H1 (cell line): Measurements from ENCODE around the gene GLIPR2. TPM values are rescaled to one million over a fixed set of nuclear protein-coding genes. Genes with fewer than 3 reads are reported as not detected.

Experiments used
- CTCF ChIA-PET: fragments of 300-600 bp; sonication (Branson Sonifier 250); formaldehyde crosslinking; loops from one replicate; lab custom pipeline; 2021; ENCODE audit not compliant: partially characterized antibody; lab: Charles Lee
- POLR2A ChIA-PET: fragments of 300-600 bp; sonication (Branson Sonifier 250); formaldehyde crosslinking; loops from one replicate; lab custom pipeline; 2021; ENCODE audit warnings: inconsistent platforms; ENCODE audit not compliant: partially characterized antibody; lab: Charles Lee
- DNase-seq, 2 experiments: peaks; one replicate each; pipeline versions ENCODE4 v3.0.0 to v3.0.0-alpha.2; 2010 to 2022; ENCODE audit warnings: low spot score in 2 of 2, low read depth in 1 of 2, mixed read lengths in 1 of 2
- FAIRE-seq: peaks from 2 replicates; lab custom pipeline; 2011; peaks lifted over from hg19 to GRCh38; lab: Jason Lieb, UNC
- H2AFZ ChIP-seq: 2 replicates; pipeline ENCODE4 v1.8.1; 2012; ENCODE audit warnings: low read length, inconsistent platforms
- H2AK5ac ChIP-seq: 2 replicates; pipeline ENCODE4 v1.6.1; 2013; ENCODE audit warnings: low read depth, low read length
- H2BK120ac ChIP-seq: replicated peaks from 2 replicates; pipeline ENCODE3; 2013; ENCODE audit warnings: low read depth, low read length, inconsistent platforms
- H2BK12ac ChIP-seq: 2 replicates; pipeline ENCODE4 v1.6.1; 2013; ENCODE audit warnings: low read depth, low read length
- H2BK15ac ChIP-seq: 2 replicates; pipeline ENCODE4 v1.6.1; 2013; ENCODE audit warnings: low read length
- H2BK20ac ChIP-seq: 2 replicates; pipeline ENCODE4 v1.6.1; 2013; ENCODE audit warnings: low read length
- H2BK5ac ChIP-seq: 2 replicates; pipeline ENCODE4 v1.6.1; 2013; ENCODE audit warnings: low read depth, low read length
- H3K14ac ChIP-seq: 2 replicates; pipeline ENCODE4 v1.6.1; 2013; ENCODE audit warnings: inconsistent platforms; ENCODE audit not compliant: insufficient read length
- H3K18ac ChIP-seq: 2 replicates; pipeline ENCODE4 v1.6.1; 2013; ENCODE audit warnings: low read length; ENCODE audit errors: extremely low read depth
- H3K23ac ChIP-seq: 2 replicates; pipeline ENCODE4 v1.6.1; 2013; ENCODE audit warnings: inconsistent platforms; ENCODE audit not compliant: insufficient read length
- H3K23me2 ChIP-seq: 2 replicates; pipeline ENCODE4 v1.6.1; 2013; ENCODE audit warnings: low read depth, low read length
- H3K27ac ChIP-seq: 2 replicates; pipeline ENCODE4 v1.6.1; 2011; ENCODE audit warnings: low read depth, low read length, inconsistent platforms
- H3K27me3 ChIP-seq, 4 experiments: replicated peaks in 1 of 4; 1 replicate in 1 of 4; 2 replicates in 3 of 4; pipeline versions ENCODE4 v1.6.1 to v1.8.1; 2011 to 2013; ENCODE audit warnings: low read length in 3 of 4, mild to moderate bottlenecking in 3 of 4, inconsistent platforms in 2 of 4, mixed read lengths in 2 of 4, moderate library complexity in 1 of 4; ENCODE audit not compliant: control insufficient read depth in 3 of 4, insufficient read depth in 3 of 4; ENCODE audit errors: extremely low read depth in 1 of 4
- H3K36me3 ChIP-seq, 4 experiments: 2 replicates each; pipeline versions ENCODE4 v1.6.1 to v1.8.1; 2011 to 2013; ENCODE audit warnings: mild to moderate bottlenecking in 4 of 4, low read length in 3 of 4, moderate library complexity in 2 of 4, control low read depth in 1 of 4, inconsistent platforms in 1 of 4; ENCODE audit not compliant: insufficient read depth in 4 of 4, control insufficient read depth in 2 of 4
- H3K4ac ChIP-seq: replicated peaks from 2 replicates; pipeline ENCODE3; 2013; ENCODE audit warnings: low read length, low read depth, mixed read lengths, inconsistent platforms; ENCODE audit not compliant: insufficient read length
- H3K4me1 ChIP-seq, 4 experiments: replicated peaks in 1 of 4; 1 replicate in 1 of 4; 2 replicates in 3 of 4; pipeline versions ENCODE4 v1.6.1 to v1.8.1; 2011 to 2013; ENCODE audit warnings: low read length in 3 of 4, inconsistent platforms in 2 of 4, mixed read lengths in 1 of 4; ENCODE audit not compliant: insufficient read depth in 4 of 4, control insufficient read depth in 3 of 4
- H3K4me2 ChIP-seq, 2 experiments: 2 replicates each; pipeline versions ENCODE4 v1.6.1 to v1.8.1; 2011 to 2013; ENCODE audit warnings: low read depth in 2 of 2, low read length in 2 of 2, control low read depth in 1 of 2, inconsistent platforms in 1 of 2, mild to moderate bottlenecking in 1 of 2; ENCODE audit not compliant: insufficient read depth in 1 of 2
- H3K4me3 ChIP-seq, 4 experiments: fragments of 200-600, 300-600 bp in 1 of 4; sonication (generic), shearing (Covaris generic), sonication (Bioruptor Twin) in 1 of 4; 2 replicates each; pipeline versions ENCODE4 v1.5.1 to v1.8.1; 2011 to 2016; ENCODE audit warnings: low read length in 4 of 4, low read depth in 3 of 4, control low read depth in 2 of 4, inconsistent platforms in 2 of 4, mild to moderate bottlenecking in 2 of 4, mixed read lengths in 1 of 4, moderate library complexity in 1 of 4; ENCODE audit not compliant: insufficient read depth in 2 of 4; ENCODE audit errors: extremely low read depth in 1 of 4
- H3K56ac ChIP-seq: replicated peaks from 2 replicates; pipeline ENCODE3; 2013; ENCODE audit warnings: low read depth, mild to moderate bottlenecking, mixed read lengths, low read length, inconsistent platforms; ENCODE audit not compliant: insufficient read length
- H3K79me1 ChIP-seq: 2 replicates; pipeline ENCODE4 v1.6.1; 2013; ENCODE audit warnings: low read depth, low read length, control low read depth
- H3K79me2 ChIP-seq, 2 experiments: 2 replicates each; pipeline versions ENCODE4 v1.6.1 to v1.8.1; 2012 to 2013; ENCODE audit warnings: low read length in 2 of 2, mild to moderate bottlenecking in 2 of 2, inconsistent platforms in 1 of 2; ENCODE audit not compliant: insufficient read depth in 2 of 2, control insufficient read depth in 1 of 2
- H3K9ac ChIP-seq, 4 experiments: replicated peaks in 1 of 4; 1 replicate in 1 of 4; 2 replicates in 3 of 4; pipeline versions ENCODE4 v1.6.1 to v1.8.1; 2011 to 2013; ENCODE audit warnings: low read depth in 3 of 4, low read length in 3 of 4, control low read depth in 2 of 4, mild to moderate bottlenecking in 2 of 4, moderate library complexity in 2 of 4, inconsistent platforms in 1 of 4; ENCODE audit errors: extremely low read depth in 1 of 4
- H3K9me3 ChIP-seq, 2 experiments: 2 replicates each; pipeline versions ENCODE4 v1.6.1 to v1.8.1; 2012 to 2013; ENCODE audit warnings: mild to moderate bottlenecking in 2 of 2, moderate library complexity in 2 of 2, control low read depth in 1 of 2, inconsistent platforms in 1 of 2, low read depth in 1 of 2, low read length in 1 of 2, mixed read lengths in 1 of 2; ENCODE audit not compliant: insufficient read depth in 2 of 2
- H4K20me1 ChIP-seq, 2 experiments: replicated peaks in 1 of 2; 2 replicates each; pipeline versions ENCODE3 to v1.8.1; 2011 to 2013; ENCODE audit warnings: inconsistent platforms in 2 of 2, low read length in 2 of 2, mild to moderate bottlenecking in 1 of 2; ENCODE audit not compliant: insufficient read depth in 2 of 2, control insufficient read depth in 1 of 2
- H4K5ac ChIP-seq: 2 replicates; pipeline ENCODE4 v1.6.1; 2013; ENCODE audit warnings: low read length, low read depth, mixed read lengths, inconsistent platforms; ENCODE audit not compliant: insufficient read length
- H4K8ac ChIP-seq: 2 replicates; pipeline ENCODE4 v1.8.0; 2013; ENCODE audit warnings: mild to moderate bottlenecking, moderate library complexity, low read length, inconsistent platforms; ENCODE audit not compliant: insufficient read depth; ENCODE audit errors: extremely low read depth
- H4K91ac ChIP-seq: replicated peaks from 2 replicates; pipeline ENCODE3; 2013; ENCODE audit warnings: low read length, mixed read lengths, inconsistent platforms; ENCODE audit not compliant: insufficient read length
- CREB1 ChIP-seq: IDR thresholded peaks from 2 replicates; pipeline ENCODE4 v1.6.1; 2012; ENCODE audit warnings: inconsistent platforms
- CTBP2 ChIP-seq: IDR thresholded peaks from 2 replicates; pipeline ENCODE4 v1.7.0; 2011; ENCODE audit warnings: borderline replicate concordance, mild to moderate bottlenecking, moderate library complexity, mixed read lengths, low read length; ENCODE audit not compliant: insufficient read depth, insufficient read length
- EGR1 ChIP-seq: IDR thresholded peaks from 2 replicates; pipeline ENCODE4 v1.6.1; 2011; ENCODE audit warnings: low read depth, low read length, borderline replicate concordance
- JUN ChIP-seq: IDR thresholded peaks from 2 replicates; pipeline ENCODE4 v1.6.1; 2011; ENCODE audit warnings: low read depth, mild to moderate bottlenecking, improper control_type of control experiment, low read length
- MAFK ChIP-seq: IDR thresholded peaks from 2 replicates; pipeline ENCODE4 v1.6.1; 2012; ENCODE audit warnings: low read depth, mild to moderate bottlenecking, improper control_type of control experiment, low read length
- POLR2A ChIP-seq, 2 experiments: IDR thresholded peaks; 1 replicate in 1 of 2; 2 replicates in 1 of 2; pipeline ENCODE4 v1.6.1; 2011; ENCODE audit warnings: low read depth in 2 of 2, low read length in 2 of 2, mild to moderate bottlenecking in 2 of 2; ENCODE audit errors: control extremely low read depth in 1 of 2
- TEAD4 ChIP-seq: IDR thresholded peaks from 2 replicates; pipeline ENCODE4 v1.6.1; 2012; ENCODE audit warnings: low read depth, low read length, inconsistent platforms, mixed read lengths
- WGBS, 2 experiments: shearing (Covaris generic) in 1 of 2; methylation state at CpG; one replicate each; pipeline versions ENCODE4 v1.1.6 to v1.1.7; 2013 to 2015; ENCODE audit warnings: low lambda C conversion rate in 2 of 2, mixed read lengths in 2 of 2, inconsistent platforms in 1 of 2, low coverage in 1 of 2, missing lambda C conversion rate in 1 of 2; ENCODE audit not compliant: insufficient replicate concordance in 2 of 2, insufficient coverage in 1 of 2, insufficient read length in 1 of 2; ENCODE audit errors: extremely low coverage in 1 of 2, missing lambda C conversion rate in 1 of 2; 5-methylcytosine and 5-hydroxymethylcytosine counted together
- polyA plus RNA-seq, 7 experiments: library from polyadenylated mRNA; depleted of rRNA in 3 of 7; stranded (reverse) in 5 of 7; unstranded in 2 of 7; fragments of >200 nt in 5 of 7; fragments of 200-250 nt in 2 of 7; gene quantifications; 1 replicate in 5 of 7; 2 replicates in 1 of 7; 4 replicates in 1 of 7; pipeline versions ENCODE4 v1.2.1 to v1.2.3, GENCODE V29; 2011 to 2013; ENCODE audit warnings: missing spikeins in 2 of 7, mixed read lengths in 2 of 7
- total RNA-seq: library from RNA; stranded (reverse); fragmentation: NEBNext Ultra II Directional; extraction: Animal tissue kit (Norgen Biotek cat#: 25700); gene quantifications from 2 replicates; pipeline ENCODE4 v1.2.1, GENCODE V29; 2021

The GLIPR2 gene
- total and polyA plus RNA-seq, 2 of the 8 experiments (the other 6 are each of a cell fraction or from before 2014, with no cell fraction given), result 7.9 to 12.0 TPM

GRCh38 chr9:36158122-36158521, 21.6 kb downstream of the GLIPR2 start:
- Histone ChIP-seq H3K14ac (no peak overlapping the region), H3K4me1 (peaks cover 7 to 13% (median 8%) of the 10 kb centered on the region in 4 experiments), H4K91ac (no peak overlapping the region), H4K20me1 (no peaks in the 10 kb centered on the region), H3K36me3 (peaks cover 0 to 4% (median 0%) of the 10 kb centered on the region in 4 experiments; a peak in 1 of 8 replicates), H3K23me2 (no peaks in the 10 kb centered on the region), H4K5ac (no peak overlapping the region), H3K56ac (no peak overlapping the region), H3K27me3 (no peaks in the 10 kb centered on the region), H3K79me2 (no peaks in the 10 kb centered on the region), H3K23ac (no peak overlapping the region), H3K4me3 (no peak overlapping the region), H3K9me3 (peaks cover 6 to 8% of the 10 kb centered on the region in 2 experiments), H4K8ac (no peak overlapping the region), H2AK5ac (no peak overlapping the region), H3K9ac (no peak overlapping the region), H2BK15ac (no peak overlapping the region), H2BK120ac (no peak overlapping the region), H3K18ac (no peak overlapping the region), H3K27ac (no peak overlapping the region), H2BK12ac (no peak overlapping the region), H3K79me1 (no peaks in the 10 kb centered on the region), H3K4ac (no peak overlapping the region), H2AFZ (no peak overlapping the region), H3K4me2 (no peak overlapping the region), H2BK5ac (no peak overlapping the region), H2BK20ac (no peak overlapping the region)
- no peak for DNase-seq
- 93% methylated on average over 2 of the region's 2 CpGs; no CpG with 5 or more reads in 1 of the 2 experiments for WGBS, 2 experiments
- TF ChIP-seq POLR2A (IDR thresholded peaks at IDR 0.05; ENCODE audit: control extremely low read depth in 1 of 2, low read depth in 2 of 2, low read length in 2 of 2), result no peak
- no peak for TF ChIP-seq JUN
- TF ChIP-seq EGR1, result no peak
- TF ChIP-seq MAFK, result no peak
- TF ChIP-seq TEAD4, result no peak
- no peak for TF ChIP-seq CTBP2
- no peak for TF ChIP-seq CREB1
- POLR2A ChIA-PET, result interaction anchor here (2.9 kb wide), 1 partner anchor 7 kb away, joined by 7 read pairs; no protein-coding TSS in a partner anchor
- CTCF ChIA-PET, result interaction anchor here (0.9 to 1.0 kb wide), 2 partner anchors 10 to 150 kb away, joined by 3 to 4 read pairs; no protein-coding TSS in a partner anchor
- no peak for FAIRE-seq
